Right lobe of liver (tissue), 6 donors: ENCODE results near the gene CCN2. TPM values are rescaled to one million over a fixed set of nuclear protein-coding genes. Genes with fewer than 3 reads are reported as not detected.

Experiments used
- ATAC-seq, 4 donors: fragments of 200-7000 bp; cut with Tn5 transposase; one replicate each; pipeline ENCODE4 v1.9.1; 2020; ENCODE audit warnings: mild to moderate bottlenecking in 4 of 4, moderate library complexity in 4 of 4
- DNase-seq, 3 donors: peaks; one replicate each; pipeline ENCODE4 v3.0.0-alpha.2; 2020
- H3K27ac ChIP-seq, 3 donors: fragments of 200-600 bp; one replicate each; pipeline ENCODE4 v1.8.0; 2022
- H3K27me3 ChIP-seq, 2 donors: fragments of 200-600 bp; one replicate each; pipeline ENCODE4 v1.8.0; 2022
- H3K36me3 ChIP-seq, 4 donors: fragments of 200-600 bp; sonication (generic) in 1 of 4; one replicate each; pipeline versions ENCODE4 v1.5.1 to v1.8.0; 2017 to 2022; ENCODE audit warnings: control low read depth in 1 of 4
- H3K4me1 ChIP-seq, 4 donors: fragments of 200-600 bp; sonication (generic) in 1 of 4; one replicate each; pipeline versions ENCODE4 v1.5.1 to v1.8.0; 2017 to 2022; ENCODE audit warnings: control low read depth in 1 of 4
- H3K4me3 ChIP-seq, 3 donors: fragments of 200-600 bp; one replicate each; pipeline ENCODE4 v1.8.0; 2022
- H3K9me3 ChIP-seq, 4 donors: fragments of 200-600 bp; sonication (generic) in 1 of 4; one replicate each; pipeline versions ENCODE4 v1.5.1 to v1.8.0; 2017 to 2022; ENCODE audit warnings: control low read depth in 1 of 4
- POLR2A ChIP-seq: fragments of 450-650 bp; IDR thresholded peaks from one replicate; pipeline ENCODE4 v1.6.1; 2017; ENCODE audit warnings: antibody characterized with exemption, mild to moderate bottlenecking
- WGBS: methylation state at CpG from one replicate; pipeline ENCODE4 v1.1.6; 2018; ENCODE audit warnings: low coverage, low lambda C conversion rate; ENCODE audit not compliant: insufficient coverage; ENCODE audit errors: missing lambda C conversion rate; 5-methylcytosine and 5-hydroxymethylcytosine counted together
- intact Hi-C, 2 donors: fragments of 100-400 bp; cut with DNase I; formaldehyde crosslinking; loops; one replicate each; pipeline versions ENCODE4 v1.11.2 to v1.14.1; 2022
- total RNA-seq, 6 experiments: library from RNA; depleted of rRNA in 2 of 6; stranded (reverse); fragments of >200 nt in 2 of 6; fragmentation: NEBNext Ultra II Directional in 3 of 6; extraction: Animal tissue kit (Norgen Biotek cat#: 25700) in 3 of 6; gene quantifications; one replicate each; pipeline versions ENCODE4 v1.1.0 to v1.2.4, GENCODE V29; 2016 to 2023
- TF ChIP-seq, protein P1 (sequence below), 4 donors: fragments of 200-600 bp in 3 of 4; fragments of 450-650 bp in 1 of 4; IDR thresholded peaks; one replicate each; pipeline versions ENCODE4 v1.5.1 to v1.8.0; 2016 to 2022; ENCODE audit warnings: antibody characterized with exemption in 4 of 4, mild to moderate bottlenecking in 2 of 4
- donor health status: DM: no; HTN: yes; CAD: no.
- donor health status: DM: no; HTN: no; CAD: no.
- donor health status: DM: no; HTN: no; CAD: no.
- donor health status: DM: no; HTN: yes; CAD: no.
- donor health status: DM: no; HTN: yes; CAD: no.

Gene CCN2
- total RNA-seq, 6 experiments from 2014 or later, result 3.4 to 82.9 (median 54.3) TPM

GRCh38 chr6:131955876-131956275 lies 4.7 kb upstream of the CCN2 start:
- H3K27me3 ChIP-seq, result no peaks in the 10 kb centered on the region
- intact Hi-C loops, result no loop called here
- H3K9me3 ChIP-seq, result no peaks in the 10 kb centered on the region
- H3K27ac ChIP-seq, result no peak overlapping the region
- no peaks in the 10 kb centered on the region for H3K36me3 ChIP-seq
- no CpG with 5 or more reads among the region's 1 CpG for WGBS
- DNase-seq, result no peak
- H3K4me3 ChIP-seq, result no peak overlapping the region
- peaks cover 0 to 24% (median 9%) of the 10 kb centered on the region in 4 donors for H3K4me1 ChIP-seq
- ATAC-seq, result no peak
- no peak for TF ChIP-seq POLR2A
- TF ChIP-seq, protein P1, sequence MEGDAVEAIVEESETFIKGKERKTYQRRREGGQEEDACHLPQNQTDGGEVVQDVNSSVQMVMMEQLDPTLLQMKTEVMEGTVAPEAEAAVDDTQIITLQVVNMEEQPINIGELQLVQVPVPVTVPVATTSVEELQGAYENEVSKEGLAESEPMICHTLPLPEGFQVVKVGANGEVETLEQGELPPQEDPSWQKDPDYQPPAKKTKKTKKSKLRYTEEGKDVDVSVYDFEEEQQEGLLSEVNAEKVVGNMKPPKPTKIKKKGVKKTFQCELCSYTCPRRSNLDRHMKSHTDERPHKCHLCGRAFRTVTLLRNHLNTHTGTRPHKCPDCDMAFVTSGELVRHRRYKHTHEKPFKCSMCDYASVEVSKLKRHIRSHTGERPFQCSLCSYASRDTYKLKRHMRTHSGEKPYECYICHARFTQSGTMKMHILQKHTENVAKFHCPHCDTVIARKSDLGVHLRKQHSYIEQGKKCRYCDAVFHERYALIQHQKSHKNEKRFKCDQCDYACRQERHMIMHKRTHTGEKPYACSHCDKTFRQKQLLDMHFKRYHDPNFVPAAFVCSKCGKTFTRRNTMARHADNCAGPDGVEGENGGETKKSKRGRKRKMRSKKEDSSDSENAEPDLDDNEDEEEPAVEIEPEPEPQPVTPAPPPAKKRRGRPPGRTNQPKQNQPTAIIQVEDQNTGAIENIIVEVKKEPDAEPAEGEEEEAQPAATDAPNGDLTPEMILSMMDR (IDR thresholded peaks at IDR 0.05), result no peak

- Histone ChIP-seq H3K4me3 (no peak overlapping the region), H3K27me3 (no peaks in the 10 kb centered on the region), H3K9me3 (no peaks in the 10 kb centered on the region), H3K36me3 (no peaks in the 10 kb centered on the region), H3K4me1 (peaks cover 0 to 21% (median 9%) of the 10 kb centered on the region in 4 donors), H3K27ac (peak overlapping the region in 1 of 3 donors; percentile 13)
- no peak for DNase-seq
- intact Hi-C loops, result no loop called here
- WGBS, result 70% methylated on average over 6 of the region's 6 CpGs
- TF ChIP-seq, protein P1 (IDR thresholded peaks at IDR 0.05), result no peak
- no peak for TF ChIP-seq POLR2A
- no peak for ATAC-seq
These were observed 4.0 kb upstream of the CCN2 start for GRCh38 chr6:131955192-131955591.

GRCh38 chr6:131954775-131955107 lies 3.6 kb upstream of the CCN2 start:
- Histone ChIP-seq H3K9me3 (no peaks in the 10 kb centered on the region), H3K4me3 (no peak overlapping the region), H3K4me1 (peaks cover 0 to 23% (median 7%) of the 10 kb centered on the region in 4 donors), H3K27ac (peak overlapping the region in 1 of 3 donors; percentile 13), H3K27me3 (no peaks in the 10 kb centered on the region), H3K36me3 (no peaks in the 10 kb centered on the region)
- no peak for DNase-seq
- no peak for TF ChIP-seq POLR2A
- TF ChIP-seq, protein P1 (IDR thresholded peaks at IDR 0.05), result no peak
- intact Hi-C loops, result no loop called here
- 53% methylated on average over 7 of the region's 7 CpGs for WGBS
- no peak for ATAC-seq

GRCh38 chr6:131954059-131954774 lies 3.0 kb upstream of the CCN2 start:
- ATAC-seq (no peak), DNase-seq (no peak)
- intact Hi-C loops, result no loop called here
- Histone ChIP-seq H3K27ac (peak overlapping the region in 1 of 3 donors; percentile 13), H3K9me3 (no peaks in the 10 kb centered on the region), H3K36me3 (peaks cover 0 to 2% (median under 1%) of the 10 kb centered on the region in 4 donors), H3K4me3 (no peak overlapping the region), H3K27me3 (no peaks in the 10 kb centered on the region), H3K4me1 (peaks cover 0 to 21% (median 5%) of the 10 kb centered on the region in 4 donors)
- 40% methylated on average over 3 of the region's 3 CpGs for WGBS
- TF ChIP-seq, protein P1 (IDR thresholded peaks at IDR 0.05), result no peak
- no peak for TF ChIP-seq POLR2A
